C4-2B (cell line): ENCODE results near the gene RIPOR3.
"Not testable (repeated sequence)": the region's sequence is repeated elsewhere in the genome, so short reads cannot be mapped to it uniquely, and the experiment has no call there.

Experiments used
- CTCF ChIP-seq: fragments of 450-650 bp; conservative IDR thresholded peaks from 2 replicates; pipeline ENCODE4 v1.5.1; 2017; ENCODE audit warnings: mild to moderate bottlenecking
- ZFX ChIP-seq: fragments of 450-650 bp; IDR thresholded peaks from 2 replicates; pipeline ENCODE4 v1.6.1; 2017

DNA sequence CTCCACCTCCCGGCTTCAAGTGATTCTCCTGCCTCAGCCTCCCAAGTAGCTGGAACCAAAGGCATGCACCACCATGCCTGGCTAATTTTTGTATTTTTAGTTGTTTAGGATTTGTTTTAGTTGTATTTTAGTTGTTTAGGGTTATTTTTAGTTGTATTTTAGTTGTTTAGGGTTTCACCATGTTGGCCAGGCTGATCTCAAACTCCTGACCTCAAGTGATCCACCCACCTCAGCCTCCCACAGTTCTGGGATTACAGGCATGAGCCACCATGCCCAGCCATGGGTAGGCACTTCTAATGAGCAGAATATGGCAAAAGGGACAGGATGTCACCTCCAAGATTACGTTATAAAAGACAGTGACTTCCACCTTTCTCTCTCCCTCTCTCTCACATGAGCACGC, 20.3 kb downstream of the RIPOR3 start:
- TF ChIP-seq CTCF, ZFX: not testable (repeated sequence)
